Measurements from ENCODE around the gene HOXA5. TPM values are rescaled to one million over a fixed set of nuclear protein-coding genes. Genes with fewer than 3 reads are reported as not detected.

HOXA5 gene
- total RNA-seq, 1 experiment from 2014 or later = not detected

- H3T11ph ChIP-seq (ENCODE audit: low read length) = no peak overlapping the region
- peaks cover 100% of the 10 kb centered on the region for H3K27me3 Mint-ChIP-seq (ENCODE audit: low read depth)
- no peaks in the 10 kb centered on the region for H3K79me1 ChIP-seq (ENCODE audit: insufficient read depth, low read depth, low read length, poor library complexity, severe bottlenecking)
- peaks cover 8 to 25% of the 10 kb centered on the region in 2 experiments for H3K9me3 Mint-ChIP-seq
- H3K9ac ChIP-seq (ENCODE audit: extremely low read depth, insufficient read length, low read length) = no peak overlapping the region
- H2BK12ac ChIP-seq (ENCODE audit: insufficient read length, low read depth, low read length) = no peak overlapping the region
- no peak overlapping the region for H3K56ac ChIP-seq (ENCODE audit: insufficient read length, low read depth, low read length)
- no peaks in the 10 kb centered on the region for H3K36me3 Mint-ChIP-seq (ENCODE audit: insufficient read depth in 1 of 3, low read depth in 3 of 3)
- TF ChIP-seq, protein P1, sequence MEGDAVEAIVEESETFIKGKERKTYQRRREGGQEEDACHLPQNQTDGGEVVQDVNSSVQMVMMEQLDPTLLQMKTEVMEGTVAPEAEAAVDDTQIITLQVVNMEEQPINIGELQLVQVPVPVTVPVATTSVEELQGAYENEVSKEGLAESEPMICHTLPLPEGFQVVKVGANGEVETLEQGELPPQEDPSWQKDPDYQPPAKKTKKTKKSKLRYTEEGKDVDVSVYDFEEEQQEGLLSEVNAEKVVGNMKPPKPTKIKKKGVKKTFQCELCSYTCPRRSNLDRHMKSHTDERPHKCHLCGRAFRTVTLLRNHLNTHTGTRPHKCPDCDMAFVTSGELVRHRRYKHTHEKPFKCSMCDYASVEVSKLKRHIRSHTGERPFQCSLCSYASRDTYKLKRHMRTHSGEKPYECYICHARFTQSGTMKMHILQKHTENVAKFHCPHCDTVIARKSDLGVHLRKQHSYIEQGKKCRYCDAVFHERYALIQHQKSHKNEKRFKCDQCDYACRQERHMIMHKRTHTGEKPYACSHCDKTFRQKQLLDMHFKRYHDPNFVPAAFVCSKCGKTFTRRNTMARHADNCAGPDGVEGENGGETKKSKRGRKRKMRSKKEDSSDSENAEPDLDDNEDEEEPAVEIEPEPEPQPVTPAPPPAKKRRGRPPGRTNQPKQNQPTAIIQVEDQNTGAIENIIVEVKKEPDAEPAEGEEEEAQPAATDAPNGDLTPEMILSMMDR (conservative IDR thresholded peaks at IDR 0.05) = no peak
- no peak overlapping the region for H3K14ac ChIP-seq (ENCODE audit: insufficient read depth, low read length)
- H4K20me1 ChIP-seq (ENCODE audit: control insufficient read depth, insufficient read depth, insufficient read length) = peaks cover 2% of the 10 kb centered on the region
- H2BK120ac ChIP-seq (ENCODE audit: low read depth, low read length, poor library complexity, severe bottlenecking) = no peak overlapping the region
- H3K9me3 ChIP-seq (ENCODE audit: control insufficient read depth, low read depth, low read length) = no peaks in the 10 kb centered on the region
- H3K23me2 ChIP-seq (ENCODE audit: insufficient read length, low read depth, low read length, poor library complexity, severe bottlenecking) = peaks cover 7% of the 10 kb centered on the region
- no peak overlapping the region for H3K27ac ChIP-seq (ENCODE audit: insufficient read length, low read depth, low read length)
- no peak overlapping the region for H3K23ac ChIP-seq (ENCODE audit: insufficient read length, low read depth, low read length)
- no peak overlapping the region for H3K18ac ChIP-seq (ENCODE audit: insufficient read length, low read depth, low read length)
- H3K4me2 ChIP-seq (ENCODE audit: insufficient read depth, insufficient read length, low read length) = no peak overlapping the region
- no peak for DNase-seq
- H2BK5ac ChIP-seq (ENCODE audit: insufficient read length, low read length) = no peak overlapping the region
- H2BK20ac ChIP-seq (ENCODE audit: low read depth, low read length, poor library complexity, severe bottlenecking) = no peak overlapping the region
- H4K5ac ChIP-seq (ENCODE audit: insufficient read length, low read depth, low read length) = no peak overlapping the region
- H3K27ac Mint-ChIP-seq = no peak overlapping the region
- no peaks in the 10 kb centered on the region for H3K4me1 ChIP-seq (ENCODE audit: insufficient read depth, low read length)
- no peak overlapping the region for H2AFZ ChIP-seq (ENCODE audit: low read length)
- no peak overlapping the region for H4K91ac ChIP-seq (ENCODE audit: insufficient read length, low read depth, low read length)
- H3K4ac ChIP-seq (ENCODE audit: low read depth, low read length) = no peak overlapping the region
- H3K27me3 ChIP-seq (ENCODE audit: insufficient read depth, low read length) = peaks cover 96% of the 10 kb centered on the region
- no peak overlapping the region for H4K8ac ChIP-seq (replicated peaks; ENCODE audit: insufficient read length, low read depth, low read length)
- H3K79me2 ChIP-seq (ENCODE audit: insufficient read depth, low read length) = no peaks in the 10 kb centered on the region
- no CpG with 5 or more reads among the region's 38 CpGs for WGBS (ENCODE audit: extremely low coverage, insufficient read length, low lambda C conversion rate)
- H2BK15ac ChIP-seq (ENCODE audit: low read depth, low read length) = no peak overlapping the region
- H3K4me3 Mint-ChIP-seq = peak overlapping the region in 1 of 2 experiments; percentile 31; a peak in 1 of 5 replicates
- H3K4me1 Mint-ChIP-seq = peaks cover 38 to 66% of the 10 kb centered on the region in 2 experiments
- H2AK5ac ChIP-seq (ENCODE audit: insufficient read length, low read length) = no peak overlapping the region
Measured at GRCh38 chr7:27098578-27099451, 44.7 kb downstream of the HOXA5 start.

Data from H9 (cell line).